ENCODE results near the gene C1orf21.

C1orf21 gene

GRCh38 chr1:184672013-184672726 lies 285.3 kb downstream of the C1orf21 start:
- no peak overlapping the region for H3K4me3 Mint-ChIP-seq
- CTCF ChIA-PET = no interaction called here
- no peaks in the 10 kb centered on the region for H3K36me3 Mint-ChIP-seq
- no peak overlapping the region for H3K27ac Mint-ChIP-seq
- H3K4me1 Mint-ChIP-seq = no peaks in the 10 kb centered on the region
- H3K27me3 Mint-ChIP-seq = peaks cover 21% of the 10 kb centered on the region
- DNase-seq = no peak
- H3K9me3 Mint-ChIP-seq = no peaks in the 10 kb centered on the region

GRCh38 chr1:184673305-184673704 lies 286.5 kb downstream of the C1orf21 start:
- no peak overlapping the region for H3K4me3 Mint-ChIP-seq
- H3K27ac Mint-ChIP-seq = no peak overlapping the region
- H3K27me3 Mint-ChIP-seq = peaks cover 19% of the 10 kb centered on the region
- DNase-seq = no peak
- CTCF ChIA-PET = no interaction called here
- no peaks in the 10 kb centered on the region for H3K4me1 Mint-ChIP-seq
- H3K9me3 Mint-ChIP-seq = no peaks in the 10 kb centered on the region
- no peaks in the 10 kb centered on the region for H3K36me3 Mint-ChIP-seq

GRCh38 chr1:184677344-184677743 lies 290.5 kb downstream of the C1orf21 start:
- Mint-ChIP-seq H3K27ac (no peak overlapping the region), H3K36me3 (no peaks in the 10 kb centered on the region), H3K9me3 (peaks cover 8% of the 10 kb centered on the region), H3K4me1 (no peaks in the 10 kb centered on the region), H3K27me3 (peaks cover 1% of the 10 kb centered on the region), H3K4me3 (no peak overlapping the region)
- CTCF ChIA-PET = no interaction called here
- no peak for DNase-seq
